Measurements from ENCODE around the gene DNAI1.

Gene DNAI1

DNA sequence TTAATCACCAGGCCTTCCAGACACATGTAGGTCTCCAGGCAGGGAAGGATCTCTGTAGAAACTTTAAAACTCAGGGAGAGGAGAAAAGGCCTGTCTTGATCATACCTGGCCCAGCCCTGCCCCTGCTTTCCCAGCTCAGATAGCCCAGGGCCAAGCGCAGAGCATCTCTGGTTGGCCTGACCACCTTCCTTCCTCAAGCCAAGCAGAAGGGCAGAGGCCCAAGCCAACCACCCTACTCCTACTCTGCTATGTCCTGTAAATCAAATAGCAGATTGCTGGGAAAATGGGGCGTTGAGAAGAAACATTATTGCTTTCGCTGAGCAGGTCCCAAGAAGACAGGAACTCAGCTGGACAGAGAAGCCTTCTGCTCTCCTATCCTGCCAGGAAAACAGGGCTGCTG is 49.9 kb downstream of the DNAI1 start:
- TF ChIP-seq CTCF (conservative IDR thresholded peaks at IDR 0.05) (no peak), ZFX (IDR thresholded peaks at IDR 0.05) (no peak)
- no peak overlapping the region for H3K27ac ChIP-seq

DNA sequence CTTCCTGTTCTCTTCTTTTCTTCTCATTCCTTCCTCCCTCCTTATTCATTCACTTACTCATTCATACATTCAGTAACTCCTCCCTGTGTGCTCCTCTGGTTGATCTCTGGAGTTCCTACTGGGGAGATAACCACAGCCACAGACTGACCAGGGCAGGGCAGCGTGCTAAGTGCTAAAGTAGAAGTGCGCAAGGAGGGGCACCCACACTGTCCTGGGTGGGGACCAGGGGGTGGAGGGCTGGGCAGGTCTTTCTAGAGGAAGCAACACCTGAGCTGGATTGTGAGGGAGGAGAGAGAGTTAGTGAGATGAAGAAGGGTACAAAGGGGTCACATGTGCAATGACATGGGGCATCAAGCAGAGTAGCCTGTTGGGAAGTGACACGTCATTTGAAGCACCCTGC is 50.3 kb downstream of the DNAI1 start:
- TF ChIP-seq CTCF (conservative IDR thresholded peaks at IDR 0.05) (no peak), ZFX (IDR thresholded peaks at IDR 0.05) (no peak)

DNA sequence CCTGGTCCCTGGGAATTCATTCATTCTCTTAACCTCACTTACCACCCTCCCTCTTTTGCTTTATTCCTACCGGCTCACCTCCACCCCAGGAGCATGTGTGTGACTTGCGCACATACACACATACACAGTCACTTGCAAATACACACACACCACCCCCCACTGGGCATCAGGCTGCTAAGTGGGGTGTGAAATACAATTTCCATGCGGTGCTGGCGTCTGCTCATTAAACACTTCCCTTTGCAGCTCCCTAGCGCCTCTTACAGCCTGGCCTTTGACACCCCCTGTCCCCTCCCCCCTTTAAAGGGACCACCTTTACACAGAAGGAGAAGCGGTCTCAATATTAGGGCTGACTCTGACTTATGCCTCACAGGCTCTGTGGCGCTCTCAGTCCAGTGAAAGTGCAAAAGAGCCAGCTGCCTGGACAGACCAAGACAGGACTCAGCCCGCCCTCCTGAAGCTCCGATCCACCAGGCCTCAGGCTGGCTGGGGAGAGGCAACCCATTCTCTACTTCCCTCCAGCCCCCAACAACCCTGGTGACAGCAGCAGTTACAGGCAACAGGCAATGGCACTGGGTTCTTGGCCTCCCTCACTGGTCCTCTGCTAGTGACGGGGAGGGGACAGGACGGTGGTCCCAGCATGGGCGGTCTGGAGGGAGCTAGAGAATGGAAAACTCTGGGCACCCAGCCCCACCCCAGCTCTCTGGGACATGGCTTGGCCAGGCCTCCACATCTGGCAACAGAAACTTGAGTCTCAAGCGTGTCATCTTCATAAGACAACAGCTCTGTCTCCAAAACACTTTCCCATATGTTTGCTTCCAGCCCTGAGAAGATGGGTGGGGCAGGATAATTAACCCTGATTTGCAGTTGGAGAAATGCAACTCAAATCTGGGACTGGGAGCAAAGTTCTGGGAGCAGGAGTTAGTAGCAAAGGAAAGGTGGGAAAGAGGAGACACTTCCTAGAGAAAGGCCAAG is 52.2 kb downstream of the DNAI1 start:
- H3K27ac ChIP-seq, result peak overlapping the region; percentile 30
- TF ChIP-seq CTCF (conservative IDR thresholded peaks at IDR 0.05), result no peak
- TF ChIP-seq ZFX (IDR thresholded peaks at IDR 0.05), result no peak

More for the DNA sequence above, 50.3 kb downstream of the DNAI1 start:
- no peak overlapping the region for H3K27ac ChIP-seq

- peak overlapping the region; percentile 21 for H3K27ac ChIP-seq
- TF ChIP-seq CTCF (conservative IDR thresholded peaks at IDR 0.05) (no peak), ZFX (IDR thresholded peaks at IDR 0.05) (no peak)
Observed at GRCh38 chr9:34512131-34513078, 53.8 kb downstream of the DNAI1 start.

DNA sequence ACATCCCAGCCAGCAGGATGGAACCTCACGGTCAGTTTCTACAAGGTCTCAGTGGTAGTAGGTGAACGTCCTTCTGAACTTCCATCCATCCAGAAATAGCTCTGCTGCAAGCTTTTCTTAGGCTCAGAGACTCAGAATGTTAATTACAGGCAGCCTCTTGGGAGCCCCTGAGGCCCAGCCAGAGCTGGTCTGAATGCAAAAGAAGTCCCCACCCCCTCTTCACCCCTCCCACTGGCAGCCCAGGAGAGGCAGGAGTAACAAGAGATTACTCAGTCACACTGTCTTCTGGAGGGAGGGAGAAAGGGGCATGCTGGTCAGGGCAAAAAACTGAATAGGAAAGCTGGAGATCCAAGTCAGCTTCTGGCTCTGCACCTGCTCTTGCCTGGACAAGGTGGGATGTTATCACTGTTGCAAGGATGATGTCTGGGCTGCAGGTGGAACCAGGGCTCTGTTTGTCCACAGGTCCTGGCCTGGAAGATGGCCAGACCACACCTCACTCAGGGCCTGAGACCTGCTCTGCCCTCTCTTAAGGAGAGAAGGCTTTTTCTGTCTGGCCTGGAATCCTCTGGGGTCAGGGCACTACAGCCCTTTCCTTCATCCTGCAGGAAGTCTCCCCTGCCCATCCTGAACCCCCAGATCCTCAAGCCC is 55.1 kb downstream of the DNAI1 start:
- TF ChIP-seq ZFX (IDR thresholded peaks at IDR 0.05) (no peak), CTCF (conservative IDR thresholded peaks at IDR 0.05) (no peak)
- H3K27ac ChIP-seq, result no peak overlapping the region

DNA sequence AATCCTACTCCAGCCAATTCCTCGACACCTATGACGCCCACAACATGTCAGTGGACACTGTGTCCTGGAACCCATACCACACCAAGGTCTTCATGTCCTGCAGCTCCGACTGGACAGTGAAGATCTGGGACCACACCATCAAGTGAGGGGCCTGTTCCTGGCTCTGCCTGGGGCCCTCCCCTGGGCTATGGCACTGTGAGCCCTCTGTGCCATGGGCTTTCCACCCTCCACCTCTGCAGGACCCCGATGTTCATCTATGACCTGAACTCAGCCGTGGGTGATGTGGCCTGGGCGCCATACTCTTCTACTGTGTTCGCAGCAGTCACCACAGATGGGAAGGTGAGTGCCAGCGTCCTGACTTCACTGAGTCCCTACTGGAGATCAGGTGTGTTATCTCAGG is 55.8 kb downstream of the DNAI1 start:
- TF ChIP-seq CTCF (conservative IDR thresholded peaks at IDR 0.05) (no peak), ZFX (IDR thresholded peaks at IDR 0.05) (no peak)
- no peak overlapping the region for H3K27ac ChIP-seq

All from C4-2B (cell line).